Anterior cingulate cortex (tissue), 58 donors: Measurements from ENCODE around the gene TMPRSS9.
"Not testable (repeated sequence)": the region's sequence is repeated elsewhere in the genome, so short reads cannot be mapped to it uniquely, and the experiment has no call there.

Source experiments
- DNase-seq, 58 donors: peaks; one replicate each; lab custom pipeline; 2025; lab: John Stamatoyannopoulos, UW

Gene TMPRSS9

GRCh38 chr19:2451138-2451537 lies 91.1 kb downstream of the TMPRSS9 start:
- DNase-seq: no peak

GRCh38 chr19:2451741-2452140 lies 91.7 kb downstream of the TMPRSS9 start:
- no peak for DNase-seq

DNA sequence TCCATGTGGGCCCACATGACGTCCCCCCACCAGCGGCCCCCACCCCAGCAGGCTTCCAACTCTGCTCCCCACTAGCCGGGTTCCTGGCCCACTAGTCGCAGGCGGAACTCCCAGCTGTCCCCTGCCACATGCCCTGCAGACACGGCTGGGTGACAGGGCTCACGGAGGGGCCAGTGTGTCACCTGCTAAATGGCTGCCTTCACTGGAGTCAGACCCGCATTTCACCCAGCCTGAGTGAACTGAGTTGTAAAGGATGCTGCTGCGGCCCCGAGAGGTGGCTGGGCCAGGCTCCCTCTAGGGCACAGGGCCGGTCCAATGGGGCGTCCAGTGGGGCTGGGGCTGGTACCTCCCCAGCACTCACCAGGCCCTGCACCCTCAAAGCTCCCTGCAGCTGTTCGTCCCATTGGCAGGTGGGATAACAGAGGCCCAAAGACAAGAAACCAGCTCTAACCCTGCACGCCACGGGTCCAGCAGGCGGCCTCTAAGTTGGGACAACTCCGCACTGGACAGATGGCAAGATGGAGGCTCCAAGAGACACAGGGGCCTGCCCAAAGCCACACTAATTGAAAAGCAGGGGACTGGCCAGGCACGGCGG lies 93.5 kb downstream of the TMPRSS9 start:
- DNase-seq: no peak

DNA sequence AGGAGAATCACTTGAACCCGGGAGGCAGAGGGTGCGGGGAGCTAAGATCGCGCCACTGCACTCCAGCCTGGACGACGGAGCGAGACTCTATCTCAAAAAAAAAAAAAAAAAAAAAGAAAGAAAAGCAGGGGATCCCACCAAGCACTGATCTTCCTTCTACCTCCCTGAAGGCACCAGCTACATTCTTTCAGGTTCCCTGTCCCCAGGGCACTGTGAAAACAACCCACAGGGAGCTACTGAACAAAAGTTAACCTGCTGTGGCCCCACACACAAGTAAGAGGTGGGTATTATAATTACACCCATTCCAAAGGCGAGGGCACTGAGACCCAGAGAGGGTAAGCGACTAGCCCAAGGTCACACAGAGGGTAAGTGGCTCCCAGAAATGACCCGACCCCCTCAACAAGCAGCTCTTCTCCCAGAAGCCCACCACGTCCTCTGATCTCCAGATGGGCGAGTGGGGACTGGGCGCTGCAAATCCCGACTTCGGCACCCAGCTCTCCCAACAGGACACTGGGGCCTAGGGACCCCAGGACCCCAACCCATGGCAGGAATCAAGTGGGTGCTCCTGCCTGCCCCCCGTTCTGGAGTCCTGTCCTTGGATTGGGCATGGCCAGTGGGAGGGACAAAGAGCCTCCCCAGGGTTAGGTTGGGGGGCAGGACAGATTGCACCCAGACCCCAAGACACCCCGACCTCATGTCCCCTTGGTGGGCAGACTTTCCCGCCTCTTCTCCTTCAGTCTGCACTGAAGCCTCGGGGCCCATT lies 94.3 kb downstream of the TMPRSS9 start:
- no peak for DNase-seq

- DNase-seq: no peak
Measured at GRCh38 chr19:2454962-2455850, 95.1 kb downstream of the TMPRSS9 start.

DNA sequence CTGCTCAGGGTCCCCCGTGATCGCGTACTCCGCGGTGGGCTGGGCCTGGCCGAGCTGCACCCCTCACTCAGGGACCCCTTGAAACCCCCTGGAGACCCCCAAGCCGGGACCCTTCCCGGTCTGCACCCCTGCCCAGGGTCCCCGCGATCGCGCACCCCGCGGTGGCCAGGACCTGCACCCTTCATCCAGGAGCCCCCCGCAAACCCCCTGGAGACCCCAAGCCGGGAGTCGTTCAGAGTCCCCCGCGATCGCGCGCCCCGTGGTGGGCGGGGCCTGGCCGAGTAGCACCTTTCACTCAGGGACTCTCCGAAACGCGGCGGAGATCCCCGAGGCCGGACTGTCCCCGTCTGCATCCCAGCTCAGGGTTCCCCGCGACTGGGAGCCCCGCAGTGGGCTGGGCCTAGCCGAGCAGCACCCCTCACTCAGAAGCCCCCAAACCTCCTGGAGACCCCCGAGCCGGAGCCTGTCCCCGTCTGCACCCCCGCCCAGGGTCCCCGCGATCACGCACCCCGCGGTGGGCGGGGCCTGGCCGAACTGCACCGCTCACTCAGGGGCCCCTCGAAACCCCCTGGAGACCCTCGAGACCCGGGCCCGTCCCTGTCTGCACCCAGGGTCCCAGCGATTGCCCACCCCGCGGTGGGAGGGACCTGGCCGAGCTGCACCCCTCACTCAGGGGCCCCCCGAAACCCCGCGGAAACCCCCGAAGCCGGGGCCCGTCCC lies 95.9 kb downstream of the TMPRSS9 start:
- peak in 9 of 58 donors; percentile 5 to 70 (median 17) for DNase-seq

DNA sequence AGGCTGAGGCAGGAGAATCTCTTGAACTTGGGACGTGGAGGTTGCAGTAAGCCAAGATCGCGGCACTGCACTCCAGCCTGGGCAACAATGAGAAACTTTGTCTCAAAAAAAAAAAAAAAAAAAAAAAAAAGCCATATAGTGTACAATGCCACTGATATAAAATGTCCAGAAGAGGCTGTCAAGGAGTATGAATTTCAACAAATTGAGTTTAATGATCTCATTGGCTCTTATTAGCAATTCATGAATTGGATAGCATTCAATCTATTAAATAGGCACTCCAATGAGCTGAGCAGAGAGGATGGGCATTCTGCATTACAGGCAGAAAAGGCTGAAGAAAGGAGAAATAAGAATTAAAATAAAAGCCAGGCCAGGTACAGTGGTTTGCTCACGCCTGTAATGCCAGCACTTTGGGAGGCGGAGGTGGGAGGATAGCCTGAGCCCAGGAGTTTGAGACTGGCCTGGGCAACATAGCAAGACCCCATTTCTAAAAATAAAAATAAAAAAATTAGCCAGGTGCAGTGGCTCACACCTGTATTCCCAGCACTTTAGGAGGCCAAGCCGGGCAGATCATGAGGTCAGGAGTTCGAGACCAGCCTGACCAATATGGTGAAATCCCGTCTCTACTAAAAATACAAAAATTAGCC lies 97.5 kb downstream of the TMPRSS9 start:
- DNase-seq: no peak

DNA sequence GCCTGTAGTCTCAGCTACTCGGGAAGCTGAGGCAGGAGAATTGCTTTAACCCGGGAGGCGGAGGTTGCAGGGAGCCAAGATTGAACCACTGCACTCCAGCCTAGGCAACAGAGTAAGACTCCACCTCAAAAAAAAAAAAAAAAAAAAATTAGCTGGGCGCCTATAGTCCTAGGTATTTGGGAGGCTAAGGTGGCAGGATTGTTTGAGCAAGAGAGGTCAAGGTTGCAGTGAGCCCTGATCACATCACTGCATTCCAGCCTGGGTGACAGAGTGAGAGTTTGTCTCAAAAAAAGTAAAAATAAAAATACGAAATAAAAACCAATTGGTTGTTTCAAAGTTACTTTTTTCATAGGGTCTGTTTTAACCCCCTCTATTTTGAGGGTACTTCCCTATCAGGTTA lies 98.0 kb downstream of the TMPRSS9 start:
- DNase-seq: no peak

- not testable (repeated sequence) for DNase-seq
Measured at GRCh38 chr19:2458776-2459175, 98.7 kb downstream of the TMPRSS9 start.

DNA sequence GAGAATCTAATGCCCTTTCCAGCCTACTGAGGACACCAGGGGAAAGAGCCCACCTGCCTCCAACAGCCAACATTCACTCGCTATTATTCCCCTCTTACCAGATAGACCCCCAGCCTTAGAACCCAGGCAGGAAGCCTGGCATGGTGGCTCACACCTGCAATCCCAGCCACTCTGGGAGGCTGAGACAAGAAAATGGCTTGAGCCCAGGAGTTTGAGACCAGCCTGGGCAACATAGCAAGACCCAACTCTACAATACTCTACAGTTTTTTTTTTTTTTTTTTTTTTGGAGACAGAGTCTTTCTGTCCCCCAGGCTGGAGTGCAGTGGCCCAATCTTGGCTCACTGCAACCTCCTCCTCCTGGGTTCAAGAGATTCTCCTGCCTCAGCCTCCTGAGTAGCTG lies 100.2 kb downstream of the TMPRSS9 start:
- DNase-seq: no peak

DNA sequence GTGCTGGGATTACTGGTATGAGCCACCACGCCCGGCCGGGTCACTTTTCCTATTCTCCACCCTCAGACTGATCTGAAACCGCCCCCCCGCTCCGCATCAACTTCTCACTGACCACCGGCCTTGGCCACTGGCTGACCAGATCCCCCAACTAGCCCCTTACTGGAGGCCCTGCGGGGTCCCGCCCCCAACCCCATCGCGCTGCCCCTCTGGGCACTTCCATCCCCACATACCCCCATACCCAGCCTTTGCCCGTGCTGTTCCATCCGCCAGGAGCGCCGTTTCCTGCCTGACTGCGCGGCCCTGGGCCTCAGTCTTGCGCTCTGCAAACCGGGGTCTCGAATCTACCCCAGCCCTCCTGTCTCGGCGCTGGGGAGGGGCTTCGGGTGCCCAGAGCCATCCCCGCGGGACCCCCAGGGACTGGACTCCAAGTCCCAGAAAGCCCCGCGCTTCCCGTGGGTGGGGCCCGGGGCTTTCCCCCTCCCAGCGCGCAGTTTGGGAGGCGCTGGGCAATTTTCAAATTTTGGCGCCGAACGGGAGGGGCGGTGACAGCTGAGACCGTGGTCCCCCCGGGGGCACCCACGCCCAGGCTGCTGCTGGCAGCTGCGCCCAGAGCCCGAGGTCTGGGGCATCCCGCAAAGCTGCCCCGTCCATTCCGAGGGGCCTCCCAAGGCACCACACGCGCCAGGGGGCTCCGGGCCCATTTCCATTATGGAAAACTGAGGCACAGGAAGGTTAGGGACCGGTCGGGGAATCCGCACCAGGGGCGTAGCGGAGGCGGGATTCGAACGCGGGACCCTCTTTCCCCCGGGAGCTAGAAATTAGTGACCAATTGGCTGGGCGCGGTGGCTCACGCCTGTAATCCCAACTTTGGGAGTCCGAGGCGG lies 101.9 kb downstream of the TMPRSS9 start:
- DNase-seq: peak in 12 of 58 donors; percentile 3 to 40 (median 24)

DNA sequence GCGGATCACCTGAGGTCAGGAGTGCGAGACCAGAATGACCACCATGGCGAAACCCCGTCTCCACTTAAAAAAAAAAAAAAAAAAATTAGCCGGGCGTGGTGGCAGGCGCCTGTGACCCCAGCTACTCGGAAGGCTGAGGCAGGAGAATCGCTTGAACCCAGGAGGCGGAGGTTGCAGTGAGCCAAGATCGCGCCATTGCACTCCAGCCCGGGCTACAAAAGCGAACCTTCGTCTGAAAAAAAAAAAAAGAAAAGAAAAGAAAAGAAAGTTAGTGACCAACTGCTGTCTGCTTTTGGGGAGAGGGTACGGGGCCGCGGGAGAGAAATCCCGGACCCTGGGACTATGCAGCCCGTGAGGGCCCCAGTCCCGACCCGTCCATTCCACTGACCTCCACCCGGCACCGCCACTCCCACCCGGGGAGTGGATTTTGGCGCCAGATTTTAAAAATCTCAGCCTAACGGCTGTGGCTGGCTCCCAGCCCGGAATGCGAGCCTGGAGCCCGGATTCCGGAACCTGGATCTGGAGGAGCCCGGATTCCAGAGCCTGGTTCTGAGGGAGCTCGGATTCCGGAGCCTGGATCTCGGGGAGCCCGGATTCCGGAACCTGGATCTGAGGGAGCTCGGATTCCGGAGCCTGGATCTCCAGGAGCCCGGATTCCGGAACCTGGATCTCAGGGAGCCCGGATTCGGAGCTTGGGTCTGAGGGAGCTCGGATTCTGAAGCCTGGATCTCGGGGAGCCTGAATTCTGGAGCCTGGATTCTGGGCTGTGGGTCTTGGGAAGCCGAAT lies 102.8 kb downstream of the TMPRSS9 start:
- peak in 57 of 58 donors; percentile 28 to 93 (median 77) for DNase-seq

DNA sequence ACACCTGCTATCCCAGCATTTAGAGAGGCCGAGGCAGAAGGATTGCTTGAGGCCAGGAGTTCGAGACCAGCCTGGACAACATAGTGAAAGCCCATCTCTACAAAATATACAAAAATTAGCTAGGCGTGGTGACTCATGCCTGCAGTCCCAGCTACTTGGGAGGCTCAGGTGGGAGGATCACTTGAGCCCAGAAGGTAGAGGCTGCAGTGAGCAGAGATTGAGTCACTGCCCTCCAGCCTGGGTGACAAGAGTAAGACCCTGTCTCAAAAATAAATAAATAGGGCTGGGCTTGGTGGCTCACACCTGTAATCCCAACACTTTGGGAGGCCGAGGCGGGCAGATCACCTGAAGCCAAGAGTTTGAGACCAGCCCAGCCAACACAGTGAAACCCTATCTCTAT lies 103.6 kb downstream of the TMPRSS9 start:
- not testable (repeated sequence) for DNase-seq

DNA sequence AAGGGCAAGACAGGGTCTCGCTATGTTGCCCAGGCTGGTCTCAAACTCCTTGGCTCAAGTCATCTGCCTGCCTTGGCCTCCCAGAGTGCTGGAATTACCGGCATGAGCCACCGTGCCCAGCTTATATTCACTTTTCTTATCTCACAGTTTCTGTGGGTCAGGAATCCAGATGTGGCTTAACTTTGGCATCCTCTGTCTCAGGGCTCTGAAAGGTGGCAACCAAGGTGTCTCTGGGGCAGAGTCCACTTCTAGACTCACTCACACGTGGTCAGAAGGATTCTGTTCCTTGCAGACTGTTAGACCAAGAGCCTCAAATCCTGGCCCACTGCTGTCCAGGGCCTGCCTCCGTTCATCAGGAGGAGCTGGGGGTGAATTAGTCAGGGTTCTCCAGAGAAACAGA lies 104.3 kb downstream of the TMPRSS9 start:
- no peak for DNase-seq

- no peak for DNase-seq
Measured at GRCh38 chr19:2468596-2468995, 108.5 kb downstream of the TMPRSS9 start.

GRCh38 chr19:2469102-2469914 lies 109.2 kb downstream of the TMPRSS9 start:
- no peak for DNase-seq

DNA sequence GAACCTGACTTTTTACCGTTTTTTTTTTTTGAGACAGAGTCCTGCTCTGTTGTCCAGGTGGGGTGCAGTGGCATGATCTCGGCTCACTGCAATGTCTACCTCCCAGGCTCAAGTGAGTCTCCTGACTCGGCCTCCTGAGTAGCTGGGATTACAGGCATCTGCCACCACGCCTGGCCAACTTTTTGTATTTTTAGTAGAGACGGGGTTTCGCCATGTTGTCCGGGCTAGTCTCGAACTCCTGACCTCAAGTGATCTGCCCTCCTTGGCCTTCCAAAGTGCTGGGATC lies 109.8 kb downstream of the TMPRSS9 start:
- DNase-seq: not testable (repeated sequence)
